Progenitor cell of endocrine pancreas (in vitro differentiated cells): ENCODE measurements around the gene JAML. TPM values are rescaled to one million over a fixed set of nuclear protein-coding genes. Genes with fewer than 3 reads are reported as not detected.

ENCODE experiments used
- DNase-seq: peaks from one replicate; pipeline ENCODE4 v3.0.0; 2021; ENCODE audit warnings: low spot score; ENCODE audit not compliant: unreplicated experiment
- H3K27ac Mint-ChIP-seq: 2 replicates; pipeline ENCODE4 v1.8.0; 2021; ENCODE audit warnings: mild to moderate bottlenecking, moderate library complexity, mixed read lengths
- H3K27me3 Mint-ChIP-seq: 2 replicates; pipeline ENCODE4 v1.8.0; 2021; ENCODE audit warnings: mixed read lengths
- H3K36me3 Mint-ChIP-seq: 2 replicates; pipeline ENCODE4 v1.8.0; 2022; ENCODE audit warnings: mixed read lengths; ENCODE audit not compliant: insufficient read depth
- H3K4me1 Mint-ChIP-seq: 2 replicates; pipeline ENCODE4 v1.8.0; 2021; ENCODE audit warnings: low read depth, mixed read lengths
- H3K4me3 Mint-ChIP-seq: 2 replicates; pipeline ENCODE4 v1.8.0; 2021; ENCODE audit warnings: low read depth, mild to moderate bottlenecking, moderate library complexity, mixed read lengths
- H3K9me3 Mint-ChIP-seq: 2 replicates; pipeline ENCODE4 v1.8.0; 2021; ENCODE audit warnings: low read depth, mixed read lengths
- total RNA-seq: library from RNA; stranded (reverse); gene quantifications from 2 replicates; pipeline ENCODE4 v1.2.1, GENCODE V29; 2021
- TF ChIP-seq, protein P1 (sequence below): fragments of 200-600 bp; sonication (generic); IDR thresholded peaks from one replicate; pipeline ENCODE4 v1.5.0; 2021; ENCODE audit warnings: antibody characterized with exemption, mild to moderate bottlenecking; ENCODE audit not compliant: unreplicated experiment

The JAML gene
- total RNA-seq, 1 donor from 2014 or later, result 0.22 TPM

DNA sequence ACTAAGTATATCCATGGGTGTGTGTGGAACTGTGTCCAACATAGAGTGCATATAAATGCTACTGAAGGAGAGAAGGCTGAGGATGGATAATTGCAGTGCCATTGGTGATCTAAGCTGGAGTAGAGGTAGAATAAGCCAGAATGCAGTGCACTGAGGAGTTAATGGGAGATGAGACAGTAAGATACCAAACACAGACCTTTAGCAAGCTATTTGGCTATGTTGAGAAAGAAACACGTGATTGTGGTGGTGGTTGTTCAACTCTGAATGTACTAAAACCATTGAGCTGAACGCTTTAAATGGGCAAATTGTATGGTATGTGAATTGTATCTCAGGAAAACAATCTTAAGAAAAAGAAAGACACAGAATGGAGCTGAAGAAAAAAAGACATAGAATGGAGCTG, 22.8 kb downstream of the JAML start:
- TF ChIP-seq, protein P1, sequence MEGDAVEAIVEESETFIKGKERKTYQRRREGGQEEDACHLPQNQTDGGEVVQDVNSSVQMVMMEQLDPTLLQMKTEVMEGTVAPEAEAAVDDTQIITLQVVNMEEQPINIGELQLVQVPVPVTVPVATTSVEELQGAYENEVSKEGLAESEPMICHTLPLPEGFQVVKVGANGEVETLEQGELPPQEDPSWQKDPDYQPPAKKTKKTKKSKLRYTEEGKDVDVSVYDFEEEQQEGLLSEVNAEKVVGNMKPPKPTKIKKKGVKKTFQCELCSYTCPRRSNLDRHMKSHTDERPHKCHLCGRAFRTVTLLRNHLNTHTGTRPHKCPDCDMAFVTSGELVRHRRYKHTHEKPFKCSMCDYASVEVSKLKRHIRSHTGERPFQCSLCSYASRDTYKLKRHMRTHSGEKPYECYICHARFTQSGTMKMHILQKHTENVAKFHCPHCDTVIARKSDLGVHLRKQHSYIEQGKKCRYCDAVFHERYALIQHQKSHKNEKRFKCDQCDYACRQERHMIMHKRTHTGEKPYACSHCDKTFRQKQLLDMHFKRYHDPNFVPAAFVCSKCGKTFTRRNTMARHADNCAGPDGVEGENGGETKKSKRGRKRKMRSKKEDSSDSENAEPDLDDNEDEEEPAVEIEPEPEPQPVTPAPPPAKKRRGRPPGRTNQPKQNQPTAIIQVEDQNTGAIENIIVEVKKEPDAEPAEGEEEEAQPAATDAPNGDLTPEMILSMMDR, result no peak
- Mint-ChIP-seq H3K4me3 (no peak overlapping the region), H3K27ac (no peak overlapping the region), H3K36me3 (no peaks in the 10 kb centered on the region), H3K4me1 (peaks cover 4% of the 10 kb centered on the region), H3K27me3 (no peaks in the 10 kb centered on the region), H3K9me3 (no peaks in the 10 kb centered on the region)
- DNase-seq, result no peak

DNA sequence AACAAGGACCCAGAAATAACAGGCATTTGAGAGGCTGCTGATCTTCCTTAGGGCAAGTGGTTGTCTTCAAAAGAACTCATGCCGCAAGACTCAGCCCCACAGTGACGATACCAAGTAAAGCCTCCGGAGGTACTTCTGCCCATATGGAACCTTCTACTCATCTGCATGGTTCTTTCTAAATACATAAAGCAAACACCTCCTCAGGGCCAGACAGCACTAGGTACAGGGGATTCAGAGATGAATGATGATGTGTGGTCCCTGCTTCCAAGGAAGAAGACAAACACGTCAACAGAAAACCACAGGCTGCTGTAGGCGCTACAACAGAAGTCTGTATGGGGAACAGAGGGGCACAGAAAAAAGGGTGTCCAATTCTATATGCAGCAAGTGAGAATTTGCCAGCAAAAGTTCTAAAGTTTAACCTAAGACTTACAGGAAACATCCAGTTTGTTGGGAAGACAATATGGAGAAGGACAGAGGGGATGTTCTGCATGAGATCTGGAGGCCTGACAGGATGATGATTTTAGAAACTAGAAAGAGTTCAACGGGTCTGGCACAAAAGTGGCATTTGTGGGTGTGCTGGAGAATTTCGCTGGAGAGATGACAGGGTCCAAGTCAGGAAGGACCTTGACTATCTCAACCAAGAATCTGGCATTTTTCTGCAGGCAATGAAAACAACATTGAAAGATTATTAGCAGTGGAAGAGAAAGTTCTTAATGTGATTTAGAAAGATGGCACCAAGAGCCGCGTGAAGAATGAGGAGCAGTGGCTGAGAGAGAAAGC, 23.7 kb downstream of the JAML start:
- DNase-seq, result no peak
- Mint-ChIP-seq H3K4me3 (no peak overlapping the region), H3K27me3 (no peaks in the 10 kb centered on the region), H3K4me1 (peaks cover 5% of the 10 kb centered on the region), H3K36me3 (no peaks in the 10 kb centered on the region), H3K9me3 (no peaks in the 10 kb centered on the region), H3K27ac (no peak overlapping the region)
- TF ChIP-seq, protein P1, result no peak

DNA sequence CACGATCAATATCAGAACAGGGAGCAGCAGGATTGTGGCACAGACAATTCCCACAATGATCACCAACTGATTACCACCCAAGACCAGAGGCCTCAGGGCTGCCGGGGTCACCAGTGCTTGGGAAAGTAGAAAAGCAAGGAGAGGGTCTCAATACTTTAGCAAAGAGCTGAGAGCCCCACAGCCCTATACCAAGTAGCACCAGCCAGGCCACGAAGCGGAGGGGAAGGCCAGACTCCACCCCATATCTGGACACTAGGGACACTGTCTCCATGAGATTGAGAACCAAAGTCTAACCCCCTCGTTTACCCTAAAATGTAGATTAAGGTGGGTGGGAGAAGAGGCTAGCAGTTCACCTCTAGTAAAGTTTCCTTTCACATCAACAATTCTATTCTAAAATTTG, 24.3 kb downstream of the JAML start:
- DNase-seq, result no peak
- Mint-ChIP-seq H3K9me3 (no peaks in the 10 kb centered on the region), H3K27ac (no peak overlapping the region), H3K36me3 (no peaks in the 10 kb centered on the region), H3K4me1 (peaks cover 8% of the 10 kb centered on the region), H3K4me3 (no peak overlapping the region), H3K27me3 (no peaks in the 10 kb centered on the region)
- TF ChIP-seq, protein P1, result no peak

DNA sequence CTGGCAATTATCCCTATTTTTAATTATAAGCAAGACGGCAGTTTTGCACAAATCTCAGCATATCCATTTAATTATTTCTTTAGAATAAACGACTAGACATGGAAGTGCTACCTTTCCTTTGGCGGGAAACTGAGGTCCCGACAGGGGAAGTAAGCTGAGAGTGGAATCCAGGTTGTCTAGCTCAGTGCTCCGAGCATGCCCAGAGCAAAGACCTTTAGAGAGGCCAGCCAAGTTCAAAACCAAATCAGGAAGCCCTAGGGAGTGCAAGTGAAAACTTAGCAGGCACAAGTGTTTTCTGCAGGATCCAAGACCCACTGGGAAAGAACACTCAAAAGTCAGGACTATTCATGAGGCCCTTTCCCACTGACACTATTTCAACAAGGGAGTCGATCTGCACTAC, 25.7 kb downstream of the JAML start:
- Mint-ChIP-seq H3K4me1 (peaks cover 21% of the 10 kb centered on the region), H3K27me3 (no peaks in the 10 kb centered on the region), H3K27ac (no peak overlapping the region), H3K4me3 (no peak overlapping the region), H3K36me3 (no peaks in the 10 kb centered on the region), H3K9me3 (no peaks in the 10 kb centered on the region)
- DNase-seq, result no peak
- TF ChIP-seq, protein P1, result no peak

DNA sequence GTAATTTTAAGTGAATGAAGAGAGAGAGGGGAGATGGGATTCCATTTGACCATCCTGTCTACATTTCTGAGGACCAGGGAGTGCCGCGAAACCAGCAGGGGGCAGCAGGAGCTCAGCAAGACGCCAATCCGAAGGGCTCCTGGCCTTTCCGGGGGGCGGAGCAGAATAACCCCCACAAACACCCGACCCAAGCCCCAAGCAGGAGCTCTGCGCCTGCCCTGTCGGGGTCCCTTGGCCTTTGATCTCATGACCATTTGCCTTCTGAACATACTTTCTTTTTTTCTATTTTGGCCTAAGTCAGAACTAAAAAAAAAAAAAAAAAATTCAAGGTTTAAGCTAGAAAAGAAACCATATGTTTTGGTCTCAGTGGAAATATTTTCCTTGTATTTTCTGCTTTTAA, 26.4 kb downstream of the JAML start:
- Mint-ChIP-seq H3K27ac (no peak overlapping the region), H3K4me3 (no peak overlapping the region), H3K27me3 (no peaks in the 10 kb centered on the region), H3K36me3 (no peaks in the 10 kb centered on the region), H3K9me3 (no peaks in the 10 kb centered on the region), H3K4me1 (peaks cover 25% of the 10 kb centered on the region)
- TF ChIP-seq, protein P1, result peak; percentile 90
- peak; percentile 67 for DNase-seq
